HG02981 (cell line): ENCODE measurements around the gene MAPKAP1.

ENCODE experiments used
- ATAC-seq: cut with Tn5 transposase; IDR thresholded peaks from one replicate; pipeline ENCODE4 v1.9.1; 2021; ENCODE audit warnings: mild to moderate bottlenecking, moderate library complexity; ENCODE audit not compliant: unreplicated experiment

Gene MAPKAP1

DNA sequence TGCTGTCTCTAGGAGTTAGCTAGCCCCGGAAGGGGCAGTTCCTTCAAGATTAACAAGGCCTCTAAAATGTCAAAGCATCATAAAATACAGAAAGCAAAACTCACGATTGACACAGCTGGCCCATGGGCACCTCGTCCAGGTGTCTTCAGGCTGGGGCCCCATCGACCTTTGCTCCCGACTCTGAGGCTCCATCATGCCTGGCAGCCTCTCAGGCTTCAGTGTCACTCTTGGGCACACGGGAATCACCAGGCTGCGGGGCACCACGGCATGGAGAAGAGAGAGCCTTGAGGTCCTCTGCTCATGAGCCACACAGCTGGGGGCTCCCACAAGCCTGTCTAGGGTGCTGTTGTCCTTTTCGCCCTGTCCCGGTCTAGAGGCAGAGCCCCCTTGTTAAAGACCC lies 284.2 kb downstream of the MAPKAP1 start:
- ATAC-seq: no peak

DNA sequence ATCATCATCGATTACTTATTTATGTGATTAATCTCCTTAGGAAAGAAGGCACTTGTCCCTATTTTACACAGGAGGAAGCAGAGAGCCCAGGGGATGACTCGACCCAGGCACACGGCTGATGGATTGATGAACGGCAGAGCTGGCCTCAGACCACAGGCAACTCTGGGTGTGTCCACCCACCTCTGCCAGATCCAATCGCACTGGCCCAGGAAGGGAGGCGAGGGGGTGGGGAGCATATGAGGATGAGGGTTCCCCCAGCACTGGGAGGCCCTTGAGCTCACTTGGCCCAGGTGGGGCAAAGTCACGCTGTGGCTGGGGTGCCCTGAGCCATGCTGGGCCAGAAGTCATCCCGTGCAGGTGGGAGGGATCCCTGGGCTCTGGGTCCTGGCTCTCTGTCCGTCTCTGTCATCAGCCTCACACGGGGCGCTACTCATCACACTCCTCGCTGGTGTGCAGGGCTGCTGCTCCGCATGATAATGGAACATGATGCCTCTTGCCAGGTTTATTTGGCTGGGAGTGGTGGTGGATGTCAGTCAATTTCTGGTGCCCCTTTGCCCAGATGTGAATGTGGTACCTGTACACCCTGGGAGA lies 285.3 kb downstream of the MAPKAP1 start:
- ATAC-seq: no peak

DNA sequence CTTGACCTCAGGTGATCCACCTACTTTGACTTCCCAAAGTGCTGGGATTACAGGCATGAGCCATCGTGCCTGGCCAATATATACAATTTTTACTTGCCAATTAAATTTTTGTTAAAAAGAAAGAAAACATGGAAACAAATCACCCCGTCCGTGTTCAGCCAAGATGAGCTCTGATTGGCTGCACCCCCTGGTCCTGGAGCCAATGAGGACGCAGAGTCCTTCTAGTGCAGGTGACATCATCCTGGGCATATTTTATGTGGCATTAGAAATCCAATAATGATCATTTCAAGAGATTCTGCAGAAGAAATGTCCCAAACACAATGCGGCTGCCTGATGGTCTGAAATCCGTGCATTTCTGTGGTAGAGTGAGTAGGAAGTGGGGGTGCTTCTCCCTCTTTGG lies 285.8 kb downstream of the MAPKAP1 start:
- ATAC-seq: no peak

DNA sequence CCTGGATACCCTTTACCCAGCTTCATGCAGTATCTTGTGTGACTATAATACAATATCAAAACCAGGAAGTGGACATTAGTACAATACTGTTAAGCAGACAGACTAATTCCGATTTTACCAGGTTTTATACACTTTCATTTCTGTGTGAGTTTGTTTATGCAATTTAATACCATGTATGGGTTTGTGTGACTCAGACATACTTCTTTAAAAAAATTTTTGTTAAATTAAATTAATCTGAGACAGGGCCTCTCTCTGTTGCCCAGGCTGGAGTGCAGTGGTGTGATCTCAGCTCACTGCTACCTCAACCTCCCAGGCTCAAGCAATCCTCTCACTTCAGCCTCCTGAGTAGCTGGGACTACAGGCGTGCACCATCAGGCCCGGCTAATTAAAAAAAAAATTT lies 288.6 kb downstream of the MAPKAP1 start:
- no peak for ATAC-seq

DNA sequence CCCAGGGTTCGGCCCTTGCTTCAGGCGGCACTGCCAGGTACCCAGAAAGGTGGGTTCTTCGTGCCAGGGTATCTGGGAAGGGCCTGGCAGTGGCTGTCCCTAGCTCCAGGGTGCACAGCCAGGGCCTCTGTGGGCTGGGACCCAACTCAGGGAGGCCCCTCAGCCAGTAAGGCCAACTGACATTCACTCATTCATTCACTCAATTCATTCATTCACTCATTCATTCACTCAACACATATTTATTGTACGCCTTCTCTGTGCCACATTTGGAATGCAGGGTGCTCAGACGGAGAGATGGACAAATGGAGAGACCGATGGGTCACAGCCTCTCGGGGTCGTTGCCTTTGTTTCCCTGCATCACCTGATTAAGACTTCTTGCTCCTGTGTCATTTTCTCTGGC lies 290.5 kb downstream of the MAPKAP1 start:
- ATAC-seq: no peak

DNA sequence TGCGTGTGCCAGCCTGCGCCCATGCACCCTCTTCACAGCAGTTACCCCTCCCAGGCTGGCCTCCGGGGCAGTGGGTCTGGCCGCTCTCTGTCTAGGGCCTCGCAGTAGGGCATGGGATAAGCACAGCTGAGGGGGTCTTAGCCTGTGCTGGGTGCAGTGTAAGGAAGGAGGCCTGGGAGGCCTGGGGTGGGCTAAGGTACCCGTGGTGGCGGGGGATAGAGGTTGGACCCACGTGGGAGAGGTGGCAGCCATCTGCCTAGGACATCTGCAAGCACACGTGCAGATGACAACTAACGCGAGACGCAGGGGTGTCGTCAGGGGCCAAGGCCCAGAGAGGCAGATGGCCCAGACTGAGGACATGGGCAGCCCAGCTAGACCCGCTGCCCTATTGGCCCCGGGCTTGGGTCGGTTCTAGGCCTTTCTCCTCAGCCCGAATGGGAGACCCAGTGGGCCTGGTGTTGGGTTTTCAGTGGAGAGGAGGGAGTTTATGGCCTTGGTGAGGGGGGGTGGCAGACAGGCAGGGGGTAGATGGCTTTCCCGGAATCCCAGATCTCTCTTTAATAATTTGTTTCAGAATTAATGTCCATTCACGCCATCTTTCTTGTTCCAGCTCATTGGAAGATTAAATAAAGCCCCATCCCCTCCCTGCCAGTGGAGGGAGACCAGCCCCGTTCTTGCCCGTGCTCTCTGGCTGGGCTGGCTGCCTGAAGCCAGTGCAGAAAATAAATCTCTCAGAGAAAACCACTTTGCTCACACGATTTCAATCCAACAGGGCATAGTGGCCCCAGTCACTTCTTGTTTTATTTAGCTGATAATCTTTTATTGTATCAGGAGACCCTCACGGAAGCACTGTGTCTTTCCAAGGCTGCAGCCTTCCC lies 291.2 kb downstream of the MAPKAP1 start:
- no peak for ATAC-seq

DNA sequence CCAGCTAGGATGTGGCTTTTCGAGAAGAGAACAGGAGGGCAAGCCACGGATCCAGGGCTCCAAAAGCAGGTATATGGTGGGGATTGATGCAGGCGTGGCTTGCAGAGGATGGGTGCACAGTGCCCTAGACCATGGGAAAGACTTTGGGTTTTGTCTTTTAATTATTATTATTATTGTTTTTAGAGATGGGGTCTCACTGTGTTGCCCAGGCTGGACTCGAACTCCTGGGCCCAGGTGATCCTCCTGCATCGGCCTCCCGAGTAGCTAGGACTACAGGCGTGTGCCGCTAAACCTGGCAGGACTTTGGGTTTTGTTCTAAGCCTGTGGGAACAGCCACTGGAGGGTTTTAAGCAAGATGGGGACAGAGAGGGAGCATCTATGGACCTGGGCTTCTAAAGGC lies 293.4 kb downstream of the MAPKAP1 start:
- no peak for ATAC-seq

DNA sequence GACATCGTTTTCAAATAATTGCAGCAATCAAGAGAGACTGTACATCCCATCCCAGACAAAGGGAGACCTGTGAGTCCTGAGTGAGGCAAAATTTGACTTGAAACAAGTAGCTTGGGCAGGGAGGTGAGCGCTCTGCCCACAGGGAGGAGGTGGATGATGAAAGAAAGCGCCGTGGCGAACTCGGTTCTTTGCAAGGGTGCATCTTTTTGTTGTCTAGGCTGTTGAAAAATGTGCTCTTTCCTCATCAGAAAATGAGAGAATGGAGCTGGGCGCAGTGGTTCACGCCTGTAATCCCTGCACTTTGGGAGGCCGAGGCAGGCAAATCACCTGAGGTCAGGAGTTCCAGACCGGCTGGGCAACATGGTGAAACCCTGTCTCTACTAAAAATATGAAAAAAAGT lies 294.8 kb downstream of the MAPKAP1 start:
- ATAC-seq: no peak

DNA sequence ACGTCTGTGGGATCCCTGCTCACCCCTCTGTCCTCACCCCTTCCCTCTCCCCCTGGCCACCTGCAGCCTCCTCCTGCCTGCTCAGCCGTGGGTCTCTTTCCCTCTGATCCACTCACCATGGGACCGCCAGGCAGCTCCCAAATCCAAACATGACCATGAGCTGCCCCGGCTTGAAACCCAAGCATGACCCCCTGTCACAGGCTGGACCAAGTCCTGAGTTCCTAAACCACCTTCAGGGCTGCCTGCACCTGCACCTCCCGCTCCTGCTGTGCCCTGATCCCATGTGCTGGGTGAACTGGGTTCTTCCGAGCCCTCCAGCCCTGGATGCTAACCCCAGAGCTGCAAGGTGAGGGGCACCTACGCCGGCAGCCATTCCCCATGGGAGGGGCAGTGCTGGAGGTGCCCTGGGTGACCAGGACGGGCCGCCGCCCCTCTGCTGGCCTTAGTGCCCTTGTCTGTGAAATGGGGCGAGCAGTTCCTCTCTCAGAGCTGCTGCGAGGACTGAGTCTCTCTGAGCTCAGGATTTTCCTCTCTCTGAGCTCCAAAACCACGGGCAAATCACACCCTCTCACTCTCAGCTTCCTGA lies 295.7 kb downstream of the MAPKAP1 start:
- ATAC-seq: no peak

DNA sequence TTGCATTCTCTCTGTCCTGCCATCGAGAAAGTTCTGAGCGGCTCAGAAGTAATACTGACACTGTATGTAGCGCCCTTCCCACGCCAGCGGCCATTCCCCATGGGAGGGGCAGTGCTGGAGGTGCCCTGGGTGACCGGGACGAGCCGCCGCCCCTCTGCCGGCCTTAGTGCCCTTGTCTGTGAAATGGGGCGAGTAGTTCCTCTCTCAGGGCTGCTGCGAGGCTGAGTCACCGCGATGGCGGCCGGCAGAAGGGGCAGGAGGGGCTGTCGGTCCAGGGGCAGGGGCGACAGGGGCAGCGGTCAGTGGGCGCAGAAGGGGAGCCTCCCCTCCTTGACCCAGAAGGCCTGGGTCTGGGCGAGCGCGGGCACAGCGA lies 296.5 kb downstream of the MAPKAP1 start:
- no peak for ATAC-seq

DNA sequence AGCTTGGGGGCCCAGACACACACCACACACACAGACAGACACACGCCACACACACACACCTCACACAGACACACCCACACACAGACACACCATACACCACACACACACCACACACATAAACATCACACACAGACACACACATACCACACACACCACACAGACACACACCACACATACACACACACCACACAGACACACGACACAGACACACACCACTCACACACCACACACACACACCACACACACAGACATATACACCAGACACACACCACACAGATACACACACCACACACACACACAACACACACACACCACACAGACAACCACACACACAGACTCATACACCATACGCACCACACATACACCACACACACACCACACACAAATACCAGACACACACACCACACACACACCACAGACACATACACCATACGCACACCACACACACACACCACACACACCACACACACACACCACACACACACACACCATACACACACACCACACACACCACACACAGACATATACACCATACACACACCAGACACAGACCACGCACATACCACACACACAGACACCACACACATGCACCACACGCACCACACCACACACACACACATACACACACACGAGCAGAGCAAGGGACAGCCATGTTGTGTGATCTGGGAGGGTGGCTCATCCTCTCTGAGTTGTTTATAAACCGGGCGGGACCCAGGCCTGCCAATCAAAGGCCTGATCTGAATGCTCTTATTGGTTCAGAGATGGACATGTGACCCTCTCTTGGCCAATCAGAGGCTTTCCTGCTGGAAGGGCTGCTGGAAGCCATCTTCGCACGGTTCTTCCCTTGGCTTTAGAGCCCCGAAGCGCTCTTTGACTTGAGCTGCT lies 297.1 kb downstream of the MAPKAP1 start:
- no peak for ATAC-seq

DNA sequence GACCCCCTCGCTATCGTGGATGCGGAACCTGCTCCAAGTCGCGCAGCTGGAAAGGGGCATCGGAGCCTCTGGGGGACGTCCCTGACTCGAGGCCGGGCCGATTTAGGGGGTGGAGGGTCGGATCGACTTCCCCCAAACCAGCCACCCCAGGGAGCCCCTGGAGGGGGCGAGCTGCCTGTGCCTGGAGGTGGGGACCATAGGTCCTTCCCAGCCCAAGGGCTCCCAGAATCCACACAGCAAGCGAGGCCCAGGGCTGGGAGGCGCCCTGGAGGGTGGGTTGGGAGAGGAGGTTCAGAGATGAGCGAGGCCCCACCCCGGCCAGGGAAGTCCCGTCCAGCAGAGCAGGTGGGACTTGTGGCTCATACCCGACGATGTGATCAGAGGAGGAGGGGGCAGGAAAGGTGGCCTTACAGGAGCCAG lies 297.8 kb downstream of the MAPKAP1 start:
- ATAC-seq: no peak

DNA sequence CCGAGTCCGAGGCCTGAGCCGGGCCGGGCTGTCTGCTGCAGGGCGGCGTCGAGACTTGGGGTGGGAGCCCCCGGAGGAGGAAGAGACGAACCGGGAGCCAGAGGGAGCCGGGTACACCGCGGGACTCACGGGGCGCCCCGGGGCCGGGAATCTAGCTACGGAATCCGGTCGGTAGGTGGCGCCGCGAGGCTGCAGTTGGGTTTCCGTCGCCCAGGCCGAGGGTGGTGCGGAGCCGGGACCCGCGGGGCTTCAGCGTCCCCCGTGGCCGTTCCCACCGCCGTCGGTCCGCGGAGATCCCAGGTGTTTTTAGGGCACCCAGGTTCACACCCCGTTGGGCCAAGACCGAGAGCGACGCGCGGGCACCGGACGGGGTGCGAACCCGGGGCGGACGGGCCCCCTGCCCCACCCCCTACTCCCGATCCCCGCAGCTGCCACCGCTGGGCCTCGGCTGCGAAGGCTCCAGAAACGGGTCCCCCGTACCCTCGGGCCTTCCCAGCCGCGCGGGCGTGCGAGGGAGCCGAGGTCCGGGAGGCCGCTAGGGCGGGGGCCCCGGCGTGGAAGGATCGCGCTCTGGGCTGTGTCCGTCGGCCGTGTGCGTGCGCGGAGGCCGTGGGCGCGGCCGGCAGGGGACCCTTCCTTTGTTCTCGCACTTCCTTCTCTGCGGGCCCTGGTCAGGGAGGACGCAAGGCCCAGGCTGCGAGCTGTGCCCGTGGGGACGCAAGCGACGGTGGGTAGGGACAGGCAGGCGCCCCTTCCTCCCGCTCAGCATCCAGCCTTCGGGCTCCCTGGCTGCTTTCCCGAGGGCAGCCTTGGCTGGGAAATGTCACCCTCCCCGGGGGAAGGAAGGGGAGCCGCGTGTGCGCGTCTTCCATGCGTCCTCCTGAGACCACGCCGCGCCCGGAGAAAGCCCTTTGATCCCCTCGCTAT lies 298.8 kb downstream of the MAPKAP1 start:
- no peak for ATAC-seq

DNA sequence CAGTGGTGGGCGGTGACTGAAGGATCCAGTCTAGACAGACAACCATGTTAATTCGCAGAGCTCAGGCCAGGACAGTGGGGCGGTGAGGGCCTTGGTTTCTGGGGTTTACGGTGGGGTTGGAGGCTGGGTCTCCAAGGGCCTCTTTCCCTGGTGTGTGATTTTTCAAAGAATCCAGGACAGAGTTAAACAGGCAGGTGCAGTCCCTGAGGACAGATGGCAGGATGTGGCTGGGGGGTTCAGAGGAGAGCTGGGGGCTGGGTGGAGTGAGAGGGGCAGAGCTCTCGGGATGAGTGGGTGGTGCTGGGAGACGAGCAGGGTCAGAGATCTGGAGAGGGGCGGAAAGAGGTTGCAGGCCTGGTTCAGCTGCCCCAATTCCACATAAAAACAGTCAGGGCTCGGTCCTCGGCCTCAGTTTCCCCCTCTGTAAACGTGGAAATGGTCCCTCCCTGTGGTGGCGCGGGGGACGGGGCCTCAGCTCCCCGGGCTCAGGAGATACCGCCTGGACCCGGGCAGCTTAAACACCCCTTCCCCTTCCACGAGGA lies 299.5 kb downstream of the MAPKAP1 start:
- no peak for ATAC-seq

DNA sequence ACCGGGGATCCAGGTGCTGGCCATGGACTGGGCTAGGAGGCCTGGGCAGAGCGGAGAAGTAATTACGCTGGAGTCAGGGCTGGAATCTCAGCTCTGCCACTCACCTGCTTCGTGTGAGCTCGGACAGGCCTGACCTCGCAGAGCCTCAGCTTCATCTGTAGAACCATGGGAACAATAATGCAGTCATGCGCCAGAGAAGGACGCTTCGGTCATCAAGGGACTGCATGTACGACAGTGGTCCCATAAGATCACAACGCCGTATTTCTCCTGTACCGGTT lies 300.3 kb downstream of the MAPKAP1 start:
- ATAC-seq: no peak

DNA sequence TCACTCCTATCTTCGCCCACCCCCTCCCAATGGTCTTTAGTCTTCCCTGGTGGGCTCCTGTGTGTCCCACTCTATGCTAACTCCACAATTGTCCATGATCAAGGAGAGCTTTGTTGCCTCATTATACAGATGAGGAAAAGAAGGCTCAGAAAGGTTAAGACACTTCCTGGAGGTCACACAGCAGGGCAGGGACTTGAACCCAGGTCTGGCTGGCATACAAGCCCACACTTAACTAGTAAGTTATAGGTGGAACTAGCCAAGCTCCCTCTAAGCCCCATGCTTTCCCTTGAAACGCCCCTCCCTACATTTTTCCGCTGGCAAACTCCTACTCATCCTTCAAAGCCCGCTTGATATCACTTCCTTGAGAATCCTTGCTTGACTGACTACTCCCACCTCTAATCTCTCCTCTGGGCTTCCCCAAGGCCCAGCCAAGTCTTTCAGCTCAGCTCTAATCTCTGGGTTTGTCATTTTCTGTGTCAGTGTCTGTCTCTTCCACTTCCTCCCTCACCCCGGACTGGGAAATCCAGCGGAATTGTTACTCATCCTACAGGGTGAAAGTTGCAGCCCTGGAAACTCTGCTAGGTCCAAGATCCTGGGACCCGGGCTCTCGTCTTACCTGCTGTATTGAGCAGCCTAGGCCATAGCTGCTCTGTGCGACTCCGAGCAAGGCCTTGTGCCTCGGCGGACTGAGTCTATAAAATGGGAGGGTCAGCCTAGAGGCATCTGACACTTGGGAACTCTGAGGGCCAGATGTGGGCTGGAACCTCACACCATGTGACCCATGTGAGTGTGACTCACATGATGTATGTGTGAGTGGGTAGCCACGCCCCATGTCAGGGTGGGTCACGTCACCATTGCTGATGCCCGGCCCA lies 300.8 kb downstream of the MAPKAP1 start:
- no peak for ATAC-seq

DNA sequence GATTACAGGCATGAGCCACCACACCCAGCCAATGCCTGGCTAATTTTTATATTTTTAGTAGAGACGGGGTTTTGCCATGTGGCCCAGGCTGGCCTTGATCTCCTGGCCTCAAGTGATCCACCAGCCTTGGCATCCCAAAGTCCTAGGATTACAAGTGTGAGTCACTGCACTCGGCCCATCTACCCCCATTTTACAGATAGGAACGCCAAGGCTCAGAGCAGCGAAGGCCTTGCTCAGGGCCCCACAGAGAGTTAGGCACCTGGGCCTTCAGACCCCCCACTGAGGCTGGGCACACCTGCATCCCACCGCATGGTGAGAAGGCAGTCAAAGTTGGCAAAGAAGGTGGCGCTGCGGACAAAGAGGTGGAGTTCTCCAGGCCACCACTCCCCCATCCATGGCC lies 302.3 kb downstream of the MAPKAP1 start:
- ATAC-seq: no peak

DNA sequence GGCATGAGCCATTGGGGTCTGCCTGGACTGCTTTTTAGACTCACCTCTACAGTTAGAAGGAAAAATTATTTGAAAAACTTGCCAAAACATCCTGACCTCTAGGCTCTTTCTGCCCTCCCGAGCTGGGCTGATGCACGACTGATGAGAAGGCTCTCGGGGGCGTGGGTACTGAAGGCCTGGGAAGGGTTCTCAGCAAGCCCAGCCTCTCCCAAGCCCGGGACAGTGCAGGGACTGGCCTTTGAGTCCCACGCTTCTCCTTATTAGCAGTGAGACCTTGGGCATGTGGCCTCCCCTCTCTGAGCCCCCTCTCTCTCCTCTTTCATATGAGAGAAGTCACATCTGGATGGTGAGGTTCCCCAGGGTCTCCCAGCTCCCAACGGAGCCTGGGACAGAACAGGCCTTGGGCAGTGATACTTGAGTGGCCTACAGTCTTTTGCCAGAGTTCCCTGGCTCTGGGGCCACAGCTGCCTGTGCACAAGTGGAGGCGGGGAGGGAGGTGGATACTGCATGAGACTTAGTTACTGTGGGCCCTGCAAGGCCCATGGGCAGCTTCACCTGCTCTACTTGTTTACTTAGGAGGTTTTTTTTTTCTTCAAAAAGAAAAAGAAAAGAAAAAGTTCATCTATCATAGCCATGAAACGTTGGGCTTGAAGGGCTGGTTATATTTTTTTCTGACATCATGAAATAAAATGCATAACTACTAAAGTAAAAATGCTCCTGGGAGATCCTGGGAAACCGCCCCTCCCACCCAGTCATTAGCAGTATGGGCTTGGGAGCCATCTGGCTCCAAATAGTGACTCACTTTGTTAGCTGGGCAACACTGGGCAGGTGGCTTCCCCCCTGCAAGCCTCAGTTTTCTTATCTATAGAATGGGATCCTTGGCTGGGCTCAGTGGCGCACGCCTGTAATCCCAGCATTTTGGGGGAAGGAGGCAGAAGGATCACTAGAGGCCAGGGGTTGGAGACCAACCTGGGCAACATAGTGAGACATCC lies 306.0 kb downstream of the MAPKAP1 start:
- no peak for ATAC-seq
